HG02610 (cell line): ENCODE measurements around the gene TENT5A.
"Not testable (repeated sequence)": the region's sequence is repeated elsewhere in the genome, so short reads cannot be mapped to it uniquely, and the experiment has no call there.

ENCODE experiments used
- ATAC-seq: cut with Tn5 transposase; IDR thresholded peaks from one replicate; pipeline ENCODE4 v1.9.1; 2021; ENCODE audit warnings: mild to moderate bottlenecking, moderate library complexity; ENCODE audit not compliant: unreplicated experiment

The TENT5A gene

GRCh38 chr6:81751388-81752083, 945 bp downstream of the TENT5A start:
- no peak for ATAC-seq

- no peak for ATAC-seq
Measured at GRCh38 chr6:81750681-81751387, 1.6 kb downstream of the TENT5A start.

GRCh38 chr6:81750200-81750599, 2.3 kb downstream of the TENT5A start:
- no peak for ATAC-seq

DNA sequence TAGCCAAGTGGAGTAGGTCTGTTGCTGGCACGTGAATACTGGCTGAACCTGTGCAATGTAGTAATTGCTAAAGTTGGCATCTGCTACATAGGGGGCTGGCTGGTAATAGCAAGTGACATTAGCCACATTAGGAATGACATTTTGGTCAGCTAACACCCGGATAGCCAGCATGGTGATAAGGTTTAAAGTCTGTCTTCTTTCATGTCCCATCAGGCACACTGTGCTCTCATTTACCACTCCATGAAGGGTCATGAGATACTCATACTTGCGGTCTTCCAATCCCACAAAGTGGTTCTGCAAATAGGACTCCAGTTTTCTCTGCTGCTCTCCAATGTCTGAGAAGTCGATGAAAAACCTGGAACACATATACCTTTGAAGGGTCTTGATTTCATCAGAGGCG, 2.8 kb downstream of the TENT5A start:
- ATAC-seq, result no peak

- no peak for ATAC-seq
Measured at GRCh38 chr6:81748994-81749393, 3.5 kb downstream of the TENT5A start.

- no peak for ATAC-seq
Measured at GRCh38 chr6:81747327-81747726, 5.2 kb downstream of the TENT5A start.

DNA sequence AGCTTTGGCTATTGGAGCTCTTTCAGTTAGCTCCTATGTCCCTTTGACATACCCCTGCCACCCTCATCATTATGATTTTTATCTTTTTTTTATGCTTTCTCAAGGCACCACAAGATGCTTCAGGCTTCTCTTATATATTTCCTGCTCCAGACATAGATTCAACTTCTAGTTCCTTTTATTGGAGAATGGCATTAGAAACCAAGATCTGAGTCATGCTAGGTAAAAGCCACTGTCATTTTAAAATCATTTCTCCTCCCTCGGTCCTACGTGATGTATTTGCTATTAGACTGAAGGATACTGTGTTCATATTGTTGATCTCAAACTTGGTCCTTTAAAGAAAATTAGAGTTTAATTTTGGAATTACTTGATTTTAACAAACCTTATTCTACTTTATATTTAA, 8.3 kb downstream of the TENT5A start:
- ATAC-seq, result no peak

- ATAC-seq, result no peak
Measured at GRCh38 chr6:81743649-81744048, 8.8 kb downstream of the TENT5A start.

- ATAC-seq, result no peak
Measured at GRCh38 chr6:81741689-81742088, 10.8 kb downstream of the TENT5A start.

DNA sequence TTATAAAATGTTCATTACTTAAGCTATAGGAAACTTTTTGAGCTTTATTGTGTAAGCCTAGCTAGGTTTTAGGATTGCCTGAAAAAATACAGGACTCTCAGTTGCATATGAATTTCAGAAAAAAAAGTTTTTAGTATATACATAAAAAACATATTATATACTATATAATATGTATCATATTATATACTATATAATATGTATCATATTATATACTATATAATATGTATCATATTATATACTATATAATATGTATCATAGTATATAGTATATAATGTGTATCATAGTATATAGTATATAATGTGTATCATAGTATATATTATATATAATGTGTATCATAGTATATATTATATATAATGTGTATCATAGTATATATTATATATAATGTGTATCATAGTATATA, 11.9 kb downstream of the TENT5A start:
- not testable (repeated sequence) for ATAC-seq

DNA sequence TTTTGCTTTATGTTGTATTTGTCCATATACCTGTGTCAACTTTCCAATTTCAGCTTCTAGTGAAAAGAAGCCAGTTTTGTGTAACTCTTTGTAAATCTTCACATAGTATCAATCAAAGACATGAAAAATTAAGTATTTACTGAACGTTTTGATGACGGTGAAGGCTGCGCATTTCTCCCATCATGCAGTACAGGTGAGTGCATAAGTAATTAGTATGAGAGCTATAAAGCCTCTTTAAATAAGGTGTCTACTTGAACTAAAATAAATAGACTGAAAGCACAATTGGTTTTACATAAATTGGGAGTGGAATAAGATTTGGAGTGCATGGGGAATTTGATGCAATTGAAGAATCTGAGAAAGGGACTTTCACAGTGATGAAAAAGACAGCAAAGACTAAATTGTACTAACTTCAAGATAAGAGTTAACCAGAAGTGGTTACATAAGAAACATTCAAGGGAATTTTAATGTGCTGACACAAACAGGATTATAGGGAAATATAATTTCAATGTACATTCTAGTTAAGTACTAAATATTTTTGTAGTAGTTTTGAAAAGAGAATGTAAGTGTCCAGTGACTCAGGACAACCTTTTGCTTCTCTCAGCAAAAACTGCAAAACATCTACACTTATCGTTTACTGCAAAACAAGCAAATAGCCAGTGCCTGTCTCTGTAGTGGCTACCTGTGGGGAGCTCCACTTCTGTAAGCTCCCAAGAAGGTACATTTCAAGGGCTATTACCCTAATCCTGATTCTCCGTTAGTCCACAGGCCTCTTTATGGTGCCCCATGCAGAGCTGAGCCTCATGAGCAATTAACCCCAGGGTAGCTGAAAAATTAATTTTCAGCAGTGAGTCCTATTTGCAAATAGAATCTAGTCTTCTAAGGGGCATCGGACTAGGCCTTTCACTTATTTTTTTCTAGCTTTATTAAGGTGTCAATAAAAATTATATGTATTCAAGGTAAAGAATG, 13.0 kb downstream of the TENT5A start:
- ATAC-seq, result no peak

GRCh38 chr6:81736428-81736827, 16.1 kb downstream of the TENT5A start:
- ATAC-seq, result no peak

DNA sequence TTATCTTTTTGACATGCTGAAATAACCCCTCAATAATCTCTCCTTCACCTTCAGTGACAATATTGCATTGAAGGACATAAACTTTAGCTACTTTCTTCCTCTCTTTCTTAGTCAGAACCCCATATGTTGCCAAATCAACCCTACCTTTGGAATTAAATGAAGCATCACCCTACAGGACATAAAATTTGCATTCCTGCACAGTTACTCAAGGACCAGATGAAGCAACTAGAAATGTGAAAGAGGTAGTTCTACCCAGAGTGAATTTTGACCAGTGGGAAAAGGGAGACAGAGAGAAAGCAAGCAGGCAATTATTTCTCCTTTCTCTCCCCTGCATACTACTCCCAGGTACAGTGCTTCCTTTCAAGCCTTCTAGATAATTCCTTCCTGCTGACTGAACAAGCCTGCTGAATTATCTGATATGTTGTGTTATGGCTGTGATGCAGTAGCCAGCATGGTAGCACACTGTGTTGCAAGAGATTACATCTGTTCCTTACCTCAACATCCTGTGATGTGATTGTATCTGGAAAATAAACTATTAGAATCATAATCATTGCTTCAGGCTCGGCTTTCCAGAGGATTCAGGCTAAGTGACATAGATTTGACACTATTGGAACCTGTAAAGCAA, 16.6 kb downstream of the TENT5A start:
- ATAC-seq, result no peak

- ATAC-seq, result no peak
Measured at GRCh38 chr6:81734500-81735150, 17.9 kb downstream of the TENT5A start.

DNA sequence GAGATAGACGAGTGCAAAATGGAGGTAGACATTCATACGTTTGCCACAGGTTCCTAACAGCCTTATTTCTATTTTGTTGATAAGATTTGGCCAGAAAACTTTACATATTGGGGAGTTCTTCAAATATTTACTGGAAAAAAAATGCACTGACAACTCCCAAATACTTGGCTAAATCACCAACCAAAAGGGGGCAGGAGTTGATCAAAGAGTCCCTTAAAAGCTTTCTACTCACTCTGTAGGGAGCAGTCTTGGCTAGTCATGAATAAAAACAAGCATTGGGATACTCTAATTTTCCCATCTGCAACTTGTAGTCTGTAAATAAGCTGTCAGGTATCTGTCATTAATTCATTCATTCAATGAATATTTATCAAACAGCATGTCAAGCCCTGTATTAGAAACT, 18.4 kb downstream of the TENT5A start:
- ATAC-seq, result no peak

DNA sequence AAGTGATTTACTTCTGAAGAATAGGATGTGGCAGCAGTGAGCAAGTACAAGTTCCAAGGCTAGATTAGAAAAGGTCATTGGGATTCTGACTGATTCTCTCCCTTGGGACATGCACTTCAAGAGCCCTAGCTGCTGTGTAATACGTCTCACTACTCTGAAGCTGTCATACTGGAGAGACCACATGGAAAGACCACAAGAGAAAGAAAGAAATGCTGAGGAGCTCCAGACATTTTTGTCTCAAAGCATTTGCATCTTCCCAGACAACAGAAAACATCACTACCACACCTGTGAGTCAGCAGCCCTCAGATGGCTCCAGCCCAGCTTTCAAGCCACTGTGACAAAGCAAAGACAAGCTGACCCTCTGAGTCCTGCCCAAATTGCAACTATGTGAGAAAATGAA, 20.7 kb downstream of the TENT5A start:
- ATAC-seq, result no peak

DNA sequence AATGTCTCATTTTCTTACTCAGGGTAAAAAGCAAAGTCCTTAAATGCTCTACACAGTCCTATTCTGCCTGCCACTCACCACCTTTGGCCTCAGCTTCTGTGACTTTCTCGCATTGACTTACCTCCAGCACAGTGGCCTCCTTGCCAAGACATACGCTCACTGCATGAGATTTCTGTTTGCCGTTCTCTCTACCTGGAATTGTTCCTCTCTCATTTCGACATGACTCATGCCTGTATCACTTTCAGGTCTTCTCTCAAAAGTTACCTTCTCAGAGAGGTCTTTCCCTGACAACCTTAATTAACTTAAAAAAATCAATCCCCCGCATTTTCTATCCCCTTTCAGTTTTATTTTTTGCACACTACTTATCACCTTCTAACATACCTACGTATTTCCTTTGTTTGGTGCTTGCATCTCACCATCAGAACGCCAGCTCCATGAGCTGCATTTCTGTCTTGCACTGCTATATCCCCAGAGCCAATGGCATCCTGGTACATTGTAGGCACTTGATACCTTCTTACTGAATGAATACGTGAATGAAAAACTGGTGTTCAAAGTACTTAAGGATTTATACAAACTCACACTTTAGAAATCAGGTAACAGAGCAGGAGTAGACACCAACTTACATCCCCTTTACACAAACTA, 24.5 kb downstream of the TENT5A start:
- ATAC-seq, result no peak

GRCh38 chr6:81725127-81725526, 27.4 kb downstream of the TENT5A start:
- ATAC-seq, result no peak

DNA sequence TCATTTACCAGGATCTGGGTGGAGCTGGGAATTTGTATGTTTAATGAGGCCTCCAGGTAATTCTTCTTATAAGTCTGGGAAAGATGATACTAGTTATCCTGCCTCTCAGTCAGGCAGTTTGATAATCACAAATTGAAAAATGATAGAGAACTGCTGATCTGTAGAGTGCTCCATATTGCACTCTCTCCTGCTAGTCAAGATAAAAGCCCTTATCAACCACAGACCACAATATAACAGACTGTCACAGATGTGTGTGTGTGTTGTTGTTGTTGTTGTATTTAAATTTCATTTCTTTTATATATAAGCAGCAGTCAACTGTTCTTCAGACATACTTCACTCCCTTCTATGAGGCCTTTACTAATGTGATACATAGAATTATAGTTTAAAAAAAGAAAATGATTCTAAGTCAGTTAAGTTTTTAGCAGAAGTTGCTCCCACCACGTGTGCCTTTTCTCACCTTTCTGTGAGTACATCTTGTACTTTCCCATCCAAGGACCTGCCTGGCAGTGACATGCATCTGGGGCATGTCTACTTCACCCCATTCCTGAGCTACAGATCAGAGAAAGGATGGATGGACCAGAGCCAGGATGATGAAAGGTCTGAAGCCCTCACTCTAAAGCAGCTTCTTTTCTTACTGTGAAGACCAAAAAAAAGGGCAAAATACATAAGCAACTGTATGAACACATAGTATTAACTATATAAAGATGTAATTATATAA, 29.8 kb downstream of the TENT5A start:
- ATAC-seq, result no peak
